Bronchial epithelial cell (primary cell): ENCODE measurements around the gene TWF2. TPM values are rescaled to one million over a fixed set of nuclear protein-coding genes. Genes with fewer than 3 reads are reported as not detected.

Experiments used
- DNase-seq: peaks from one replicate; pipeline ENCODE4 v3.0.0-alpha.2; 2010; ENCODE audit warnings: low read depth
- FAIRE-seq: peaks from 2 replicates; lab custom pipeline; 2011; peaks lifted over from hg19 to GRCh38; lab: Jason Lieb, UNC
- H3K27me3 ChIP-seq: 2 replicates; pipeline ENCODE4 v1.5.1; 2011; ENCODE audit warnings: low read length; ENCODE audit not compliant: control insufficient read depth, insufficient read depth
- H3K36me3 ChIP-seq: 2 replicates; pipeline ENCODE4 v1.5.1; 2011; ENCODE audit warnings: low read length; ENCODE audit not compliant: control insufficient read depth, insufficient read depth
- H3K4me3 ChIP-seq: 2 replicates; pipeline ENCODE4 v1.5.1; 2011; ENCODE audit warnings: mild to moderate bottlenecking, low read depth, low read length, control low read depth
- total RNA-seq: library from RNA; depleted of rRNA; stranded (reverse); fragments of >200 nt; gene quantifications from 2 replicates; pipeline ENCODE4 v1.2.1, GENCODE V29; 2014
- TF ChIP-seq, protein P1 (sequence below): IDR thresholded peaks from 2 replicates; pipeline ENCODE4 v1.5.1; 2011; ENCODE audit warnings: mild to moderate bottlenecking, moderate library complexity, low read length, control low read depth, inconsistent platforms; ENCODE audit not compliant: insufficient read depth, severe bottlenecking

TWF2 gene
- total RNA-seq, 1 donor from 2014 or later = 57.7 TPM

GRCh38 chr3:52218454-52218853 is 20.5 kb downstream of the TWF2 start:
- TF ChIP-seq, protein P1, sequence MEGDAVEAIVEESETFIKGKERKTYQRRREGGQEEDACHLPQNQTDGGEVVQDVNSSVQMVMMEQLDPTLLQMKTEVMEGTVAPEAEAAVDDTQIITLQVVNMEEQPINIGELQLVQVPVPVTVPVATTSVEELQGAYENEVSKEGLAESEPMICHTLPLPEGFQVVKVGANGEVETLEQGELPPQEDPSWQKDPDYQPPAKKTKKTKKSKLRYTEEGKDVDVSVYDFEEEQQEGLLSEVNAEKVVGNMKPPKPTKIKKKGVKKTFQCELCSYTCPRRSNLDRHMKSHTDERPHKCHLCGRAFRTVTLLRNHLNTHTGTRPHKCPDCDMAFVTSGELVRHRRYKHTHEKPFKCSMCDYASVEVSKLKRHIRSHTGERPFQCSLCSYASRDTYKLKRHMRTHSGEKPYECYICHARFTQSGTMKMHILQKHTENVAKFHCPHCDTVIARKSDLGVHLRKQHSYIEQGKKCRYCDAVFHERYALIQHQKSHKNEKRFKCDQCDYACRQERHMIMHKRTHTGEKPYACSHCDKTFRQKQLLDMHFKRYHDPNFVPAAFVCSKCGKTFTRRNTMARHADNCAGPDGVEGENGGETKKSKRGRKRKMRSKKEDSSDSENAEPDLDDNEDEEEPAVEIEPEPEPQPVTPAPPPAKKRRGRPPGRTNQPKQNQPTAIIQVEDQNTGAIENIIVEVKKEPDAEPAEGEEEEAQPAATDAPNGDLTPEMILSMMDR = no peak
- FAIRE-seq (no peak), DNase-seq (no peak)
- Histone ChIP-seq H3K27me3 (no peaks in the 10 kb centered on the region), H3K36me3 (peaks cover 7% of the 10 kb centered on the region), H3K4me3 (no peak overlapping the region)

- no peak for DNase-seq
- no peak for FAIRE-seq
- TF ChIP-seq, protein P1 = no peak
- H3K4me3 ChIP-seq = no peak overlapping the region
- peaks cover 8% of the 10 kb centered on the region for H3K36me3 ChIP-seq
- no peaks in the 10 kb centered on the region for H3K27me3 ChIP-seq
These were observed 20.9 kb downstream of the TWF2 start for GRCh38 chr3:52218026-52218425.

DNA sequence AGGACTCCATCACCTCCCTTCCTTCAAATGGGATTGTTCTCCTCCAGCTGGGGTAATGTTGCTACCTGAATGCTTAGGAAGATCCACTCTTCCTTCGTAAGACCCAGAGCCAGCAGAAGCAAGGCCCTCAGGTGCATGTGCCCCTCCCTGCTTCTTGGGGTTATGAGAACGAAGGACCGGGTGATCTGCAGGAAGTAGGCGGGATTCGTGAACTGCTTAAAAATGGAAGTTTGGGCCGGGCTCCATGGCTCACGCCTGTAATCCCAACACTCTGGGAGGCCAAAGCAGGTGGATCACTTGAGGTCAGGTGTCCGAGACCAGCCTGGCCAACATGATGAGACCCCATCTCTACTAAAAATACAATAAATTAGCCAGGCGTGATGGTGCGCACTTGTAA is 21.6 kb downstream of the TWF2 start:
- DNase-seq (no peak), FAIRE-seq (no peak)
- TF ChIP-seq, protein P1 = no peak
- Histone ChIP-seq H3K4me3 (no peak overlapping the region), H3K27me3 (no peaks in the 10 kb centered on the region), H3K36me3 (peaks cover 11% of the 10 kb centered on the region)

DNA sequence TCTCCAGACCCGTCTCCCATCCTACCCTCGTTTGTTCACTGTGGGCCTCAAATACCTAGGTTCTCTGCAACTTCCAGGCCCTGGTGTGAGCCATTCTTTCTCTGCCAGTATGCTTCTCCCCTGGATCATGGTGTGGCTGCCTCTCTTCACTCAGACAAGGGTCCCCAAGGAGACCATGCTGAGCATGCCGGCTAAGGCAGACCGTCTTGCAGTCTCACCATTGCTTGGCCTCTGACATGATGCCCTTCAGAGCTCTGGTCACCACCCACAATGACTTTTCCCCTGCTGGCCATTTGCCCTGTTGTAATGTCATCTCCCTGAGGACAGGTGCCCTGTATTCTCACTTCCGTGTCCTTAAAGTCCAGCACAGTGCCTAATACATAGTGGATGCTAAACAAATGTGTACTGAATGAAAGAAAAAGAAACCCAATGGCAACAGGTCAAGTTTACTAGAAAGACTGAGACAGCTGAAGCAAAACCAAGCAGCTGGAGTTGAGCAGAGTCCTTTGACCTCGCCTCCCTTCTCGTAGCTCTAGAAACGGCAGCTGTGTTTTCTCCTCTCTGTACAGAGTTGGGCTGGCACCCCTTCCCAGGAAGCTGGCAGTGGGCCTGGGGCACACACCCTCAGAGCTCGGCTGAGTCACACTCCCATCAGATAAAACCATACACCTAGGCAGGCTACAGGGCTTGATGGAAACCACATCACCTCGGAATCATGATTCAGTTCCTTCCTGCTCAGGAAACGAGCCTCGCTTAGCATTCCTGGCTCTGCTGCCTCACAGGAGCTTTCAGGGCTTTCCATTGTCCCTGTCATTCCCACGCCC is 22.2 kb downstream of the TWF2 start:
- H3K4me3 ChIP-seq = no peak overlapping the region
- TF ChIP-seq, protein P1 = no peak
- DNase-seq = peak; percentile 98

DNA sequence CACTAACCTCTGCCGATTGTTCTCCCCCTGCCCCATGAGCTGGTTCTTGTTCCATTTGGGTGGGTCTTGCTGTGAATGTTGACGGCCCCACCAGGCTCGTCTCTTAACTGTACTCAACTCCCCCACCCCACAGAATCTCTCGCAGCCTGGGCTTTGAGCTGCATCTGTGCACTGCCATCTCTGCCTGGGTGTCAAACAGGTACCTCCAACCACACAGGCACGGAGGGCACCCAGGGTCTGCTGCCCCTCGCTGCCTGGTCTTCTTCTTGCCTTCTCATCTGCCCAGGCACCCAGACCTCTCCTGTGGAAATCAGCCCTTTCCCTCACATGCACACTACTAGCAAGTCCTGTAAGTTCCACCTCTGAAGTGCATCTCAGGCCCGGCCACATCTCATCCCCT is 23.6 kb downstream of the TWF2 start:
- Histone ChIP-seq H3K36me3 (peaks cover 20% of the 10 kb centered on the region), H3K27me3 (no peaks in the 10 kb centered on the region), H3K4me3 (no peak overlapping the region)
- TF ChIP-seq, protein P1 = no peak
- DNase-seq (no peak), FAIRE-seq (no peak)

More for the DNA sequence above, 22.2 kb downstream of the TWF2 start:
- no peaks in the 10 kb centered on the region for H3K27me3 ChIP-seq
- peak; percentile 99 for FAIRE-seq
- peaks cover 15% of the 10 kb centered on the region for H3K36me3 ChIP-seq

- peaks cover 23% of the 10 kb centered on the region for H3K36me3 ChIP-seq
- TF ChIP-seq, protein P1 = no peak
- no peak for FAIRE-seq
- H3K4me3 ChIP-seq = no peak overlapping the region
- DNase-seq = no peak
- no peaks in the 10 kb centered on the region for H3K27me3 ChIP-seq
These were observed 25.1 kb downstream of the TWF2 start for GRCh38 chr3:52213901-52214300.
